Measurements from ENCODE around the gene LAMA2.

DNA sequence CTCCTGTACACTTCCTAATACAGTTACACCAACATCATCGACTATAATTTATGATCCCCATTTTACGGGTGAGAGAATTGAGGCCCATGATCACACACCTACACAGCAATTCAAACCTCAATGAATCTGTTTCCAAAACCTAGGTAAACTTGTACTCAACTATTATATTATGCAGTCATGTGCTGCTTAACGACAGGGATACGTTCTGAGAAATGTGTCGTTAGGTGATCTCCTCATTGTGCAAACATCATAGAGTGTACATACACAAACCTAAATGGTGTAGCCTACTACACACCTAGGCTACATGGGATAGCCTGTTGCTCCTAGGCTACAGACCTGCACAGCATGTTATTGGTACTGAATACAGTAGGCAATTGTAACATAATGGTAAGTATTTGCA is 441.4 kb downstream of the LAMA2 start:
- TF ChIP-seq POLR2A (IDR thresholded peaks at IDR 0.05), result no peak
- TF ChIP-seq, protein P1, sequence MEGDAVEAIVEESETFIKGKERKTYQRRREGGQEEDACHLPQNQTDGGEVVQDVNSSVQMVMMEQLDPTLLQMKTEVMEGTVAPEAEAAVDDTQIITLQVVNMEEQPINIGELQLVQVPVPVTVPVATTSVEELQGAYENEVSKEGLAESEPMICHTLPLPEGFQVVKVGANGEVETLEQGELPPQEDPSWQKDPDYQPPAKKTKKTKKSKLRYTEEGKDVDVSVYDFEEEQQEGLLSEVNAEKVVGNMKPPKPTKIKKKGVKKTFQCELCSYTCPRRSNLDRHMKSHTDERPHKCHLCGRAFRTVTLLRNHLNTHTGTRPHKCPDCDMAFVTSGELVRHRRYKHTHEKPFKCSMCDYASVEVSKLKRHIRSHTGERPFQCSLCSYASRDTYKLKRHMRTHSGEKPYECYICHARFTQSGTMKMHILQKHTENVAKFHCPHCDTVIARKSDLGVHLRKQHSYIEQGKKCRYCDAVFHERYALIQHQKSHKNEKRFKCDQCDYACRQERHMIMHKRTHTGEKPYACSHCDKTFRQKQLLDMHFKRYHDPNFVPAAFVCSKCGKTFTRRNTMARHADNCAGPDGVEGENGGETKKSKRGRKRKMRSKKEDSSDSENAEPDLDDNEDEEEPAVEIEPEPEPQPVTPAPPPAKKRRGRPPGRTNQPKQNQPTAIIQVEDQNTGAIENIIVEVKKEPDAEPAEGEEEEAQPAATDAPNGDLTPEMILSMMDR (IDR thresholded peaks at IDR 0.05), result no peak

Measured in testis (tissue), 2 donors.